GM18867 (cell line): ENCODE results near the gene C1orf159.

Experiments used
- ATAC-seq: cut with Tn5 transposase; IDR thresholded peaks from one replicate; pipeline ENCODE4 v1.9.1; 2021; ENCODE audit warnings: mild to moderate bottlenecking, moderate library complexity; ENCODE audit not compliant: unreplicated experiment

The C1orf159 gene

GRCh38 chr1:1132956-1133750 is 17.3 kb upstream of the C1orf159 start:
- ATAC-seq = no peak

- ATAC-seq = no peak
Observed at GRCh38 chr1:1132042-1132950, 16.4 kb upstream of the C1orf159 start.

- ATAC-seq = no peak
Observed at GRCh38 chr1:1130206-1131120, 14.6 kb upstream of the C1orf159 start.

- ATAC-seq = no peak
Observed at GRCh38 chr1:1129381-1129821, 13.5 kb upstream of the C1orf159 start.

GRCh38 chr1:1128454-1129139 is 12.7 kb upstream of the C1orf159 start:
- ATAC-seq = no peak

GRCh38 chr1:1127551-1128451 is 11.9 kb upstream of the C1orf159 start:
- no peak for ATAC-seq

- ATAC-seq = no peak
Observed at GRCh38 chr1:1125945-1126344, 10.1 kb upstream of the C1orf159 start.

GRCh38 chr1:1124786-1125642 is 9.1 kb upstream of the C1orf159 start:
- no peak for ATAC-seq

GRCh38 chr1:1124508-1124785 is 8.6 kb upstream of the C1orf159 start:
- no peak for ATAC-seq

- no peak for ATAC-seq
Observed at GRCh38 chr1:1123581-1124507, 8.0 kb upstream of the C1orf159 start.

GRCh38 chr1:1122981-1123480 is 7.1 kb upstream of the C1orf159 start:
- ATAC-seq = no peak

- ATAC-seq = peak; percentile 51
Observed at GRCh38 chr1:1122078-1122811, 6.4 kb upstream of the C1orf159 start.

GRCh38 chr1:1121611-1122077 is 5.8 kb upstream of the C1orf159 start:
- ATAC-seq = no peak

- no peak for ATAC-seq
Observed at GRCh38 chr1:1120866-1121591, 5.1 kb upstream of the C1orf159 start.

- ATAC-seq = no peak
Observed at GRCh38 chr1:1120096-1120495, 4.2 kb upstream of the C1orf159 start.
